Measurements from ENCODE around the gene MID1. TPM values are rescaled to one million over a fixed set of nuclear protein-coding genes. Genes with fewer than 3 reads are reported as not detected.

MID1 gene
- total RNA-seq, 1 donor from 2014 or later = 11.4 TPM

DNA sequence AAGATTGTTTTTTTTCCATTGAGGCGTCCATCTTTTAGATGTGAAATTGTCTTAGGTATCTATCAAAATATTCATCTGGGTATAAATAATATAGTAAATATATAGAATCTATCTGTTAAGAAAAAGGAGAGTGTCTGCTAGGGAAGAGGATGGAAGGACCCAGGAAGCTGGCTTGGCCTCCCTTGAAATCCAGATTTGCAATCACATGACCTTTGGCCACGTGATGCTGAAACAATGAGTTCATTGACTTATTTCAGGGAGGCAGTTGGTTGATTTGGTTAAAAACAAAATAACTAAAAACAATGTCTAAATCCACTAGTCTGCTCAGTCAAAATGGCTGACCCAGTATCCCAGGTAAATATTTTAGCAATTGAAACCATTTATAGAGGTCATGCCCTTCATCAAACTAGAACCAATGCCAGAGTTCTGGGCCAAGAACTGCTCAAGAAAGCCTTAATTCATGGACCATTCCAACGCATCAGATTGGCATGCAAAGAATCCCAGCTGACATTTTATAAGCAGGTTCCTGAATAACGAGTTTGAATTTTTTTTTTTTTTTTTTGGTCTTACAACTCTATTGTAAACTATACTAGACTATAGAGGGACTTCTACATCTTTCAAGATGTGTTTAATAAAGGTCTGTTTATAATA is 172.7 kb downstream of the MID1 start:
- no peak for DNase-seq (ENCODE audit: low read depth, low spot score)

DNA sequence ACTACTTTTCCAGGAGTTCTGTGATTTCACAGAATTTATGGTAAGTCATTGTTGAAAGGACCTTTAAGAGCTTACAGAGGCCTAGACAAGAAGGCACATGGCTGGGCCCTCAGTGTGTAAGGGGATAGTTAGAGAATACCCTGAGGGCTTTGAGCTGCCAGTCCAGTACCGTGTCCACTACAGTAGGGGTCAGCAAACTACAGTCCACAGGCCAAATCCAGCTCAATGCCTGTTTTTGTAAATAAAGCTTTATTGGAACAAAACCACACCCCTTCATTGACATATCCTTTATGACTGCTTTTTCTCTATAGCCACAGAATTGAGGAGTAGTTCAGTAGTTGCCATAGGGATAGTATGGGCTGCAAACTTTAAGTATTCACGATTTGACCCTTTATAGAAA is 176.2 kb downstream of the MID1 start:
- DNase-seq (ENCODE audit: low read depth, low spot score) = no peak

DNA sequence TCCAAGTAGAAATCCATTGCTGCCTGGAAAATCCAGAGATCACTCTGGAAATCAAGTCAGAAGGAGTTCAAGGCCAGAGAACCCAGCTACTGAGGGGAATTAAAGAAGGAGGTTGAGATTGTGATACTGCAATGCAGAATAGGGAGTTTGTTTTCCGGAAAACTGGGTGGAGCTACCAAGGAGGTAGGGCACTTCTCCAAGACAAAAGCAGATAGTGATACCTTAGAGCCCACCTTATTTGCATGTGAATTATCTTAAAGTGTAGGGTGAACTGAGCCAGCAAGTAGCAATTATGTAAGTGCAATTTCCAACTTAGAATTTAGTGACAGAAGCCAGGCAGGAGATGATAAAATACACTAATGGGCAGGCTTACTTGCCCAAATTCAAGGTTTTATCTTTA is 178.9 kb downstream of the MID1 start:
- DNase-seq (ENCODE audit: low read depth, low spot score) = no peak

GRCh38 chrX:10433296-10433965 is 187.0 kb downstream of the MID1 start:
- DNase-seq (ENCODE audit: low read depth, low spot score) = no peak

- no peak for DNase-seq (ENCODE audit: low read depth, low spot score)
Measured at GRCh38 chrX:10429908-10430307, 190.5 kb downstream of the MID1 start.

DNA sequence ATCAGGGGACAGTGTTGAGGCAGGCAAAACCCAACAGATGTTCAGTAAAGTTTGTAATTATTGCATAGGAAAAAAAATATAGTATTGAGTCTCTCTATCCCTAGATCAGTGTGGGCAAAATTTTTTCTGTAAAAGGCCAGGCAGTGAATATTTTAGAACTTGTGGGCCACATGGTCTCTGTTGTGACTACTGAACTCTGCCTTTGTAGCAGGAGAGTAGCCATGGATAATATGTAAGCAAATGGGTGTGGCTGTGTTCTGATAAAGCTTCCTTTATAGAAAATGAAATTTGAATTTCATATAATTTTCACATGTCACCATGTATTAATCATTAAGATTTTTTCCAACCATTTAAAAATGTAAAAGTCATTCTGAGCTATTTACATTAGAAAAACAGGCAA is 193.1 kb downstream of the MID1 start:
- no peak for DNase-seq (ENCODE audit: low read depth, low spot score)

- DNase-seq (ENCODE audit: low read depth, low spot score) = no peak
Measured at GRCh38 chrX:10423716-10424115, 196.7 kb downstream of the MID1 start.

GRCh38 chrX:10420134-10420533 is 200.3 kb downstream of the MID1 start:
- DNase-seq (ENCODE audit: low read depth, low spot score) = no peak

DNA sequence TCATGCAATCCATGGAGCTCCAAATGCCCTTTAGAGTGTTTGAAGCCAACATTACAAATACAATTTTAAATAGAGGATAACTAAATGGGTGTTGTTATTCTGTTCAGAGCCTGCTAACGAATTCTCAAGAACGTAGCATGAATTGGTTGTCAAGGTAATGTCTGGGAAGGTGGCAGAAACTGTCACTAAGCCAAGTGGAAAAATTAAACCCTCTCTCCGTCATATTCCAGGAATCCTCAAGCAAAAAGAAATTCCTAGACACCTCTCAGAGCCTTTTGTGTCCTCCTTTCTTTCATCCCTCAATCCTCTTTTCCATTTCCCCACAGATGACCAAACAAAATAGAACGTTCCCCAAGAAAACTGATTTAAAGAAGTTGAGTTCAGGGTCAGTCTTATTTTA is 204.0 kb downstream of the MID1 start:
- no peak for DNase-seq (ENCODE audit: low read depth, low spot score)

GRCh38 chrX:10415306-10416001 is 204.9 kb downstream of the MID1 start:
- DNase-seq (ENCODE audit: low read depth, low spot score) = no peak

DNA sequence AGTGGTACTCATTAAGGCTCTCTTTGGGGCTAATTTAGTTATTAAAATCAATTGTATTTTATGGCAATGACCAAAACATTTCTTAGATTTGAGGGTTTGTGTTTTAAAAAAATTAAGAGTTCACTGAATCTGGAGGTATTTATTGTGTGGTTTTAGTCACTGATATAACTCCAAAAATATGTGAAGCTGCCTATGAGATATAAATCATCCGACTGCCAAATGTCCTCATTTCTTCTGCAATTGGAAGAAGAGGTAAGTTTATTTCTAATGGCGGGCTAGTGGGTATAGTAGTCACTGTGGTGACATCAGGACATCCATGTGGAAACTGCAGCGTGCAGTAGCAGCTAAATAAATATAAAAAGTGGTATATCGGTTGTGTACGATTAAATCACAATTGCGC is 205.5 kb downstream of the MID1 start:
- no peak for DNase-seq (ENCODE audit: low read depth, low spot score)

- DNase-seq (ENCODE audit: low read depth, low spot score) = no peak
Measured at GRCh38 chrX:10414156-10414824, 206.1 kb downstream of the MID1 start.

- DNase-seq (ENCODE audit: low read depth, low spot score) = no peak
Measured at GRCh38 chrX:10404436-10404835, 215.9 kb downstream of the MID1 start.

DNA sequence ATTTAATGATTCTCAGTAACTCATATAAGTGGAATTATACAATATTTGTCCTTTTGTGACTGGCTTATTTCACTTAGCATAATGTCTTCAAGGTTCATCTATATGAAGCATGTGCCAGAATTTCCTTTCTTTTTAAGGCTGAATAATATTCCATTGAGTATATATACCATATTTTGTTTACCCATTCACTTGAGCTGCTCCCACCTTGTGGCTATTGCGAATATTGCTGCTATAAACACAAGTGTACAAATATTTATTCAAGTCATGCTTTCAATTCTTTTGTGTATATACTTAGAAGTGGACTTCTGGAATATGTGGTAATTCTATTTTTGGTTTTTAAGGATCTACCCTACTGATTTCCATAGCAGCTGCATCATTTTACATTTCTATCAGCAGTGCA is 219.1 kb downstream of the MID1 start:
- no peak for DNase-seq (ENCODE audit: low read depth, low spot score)

DNA sequence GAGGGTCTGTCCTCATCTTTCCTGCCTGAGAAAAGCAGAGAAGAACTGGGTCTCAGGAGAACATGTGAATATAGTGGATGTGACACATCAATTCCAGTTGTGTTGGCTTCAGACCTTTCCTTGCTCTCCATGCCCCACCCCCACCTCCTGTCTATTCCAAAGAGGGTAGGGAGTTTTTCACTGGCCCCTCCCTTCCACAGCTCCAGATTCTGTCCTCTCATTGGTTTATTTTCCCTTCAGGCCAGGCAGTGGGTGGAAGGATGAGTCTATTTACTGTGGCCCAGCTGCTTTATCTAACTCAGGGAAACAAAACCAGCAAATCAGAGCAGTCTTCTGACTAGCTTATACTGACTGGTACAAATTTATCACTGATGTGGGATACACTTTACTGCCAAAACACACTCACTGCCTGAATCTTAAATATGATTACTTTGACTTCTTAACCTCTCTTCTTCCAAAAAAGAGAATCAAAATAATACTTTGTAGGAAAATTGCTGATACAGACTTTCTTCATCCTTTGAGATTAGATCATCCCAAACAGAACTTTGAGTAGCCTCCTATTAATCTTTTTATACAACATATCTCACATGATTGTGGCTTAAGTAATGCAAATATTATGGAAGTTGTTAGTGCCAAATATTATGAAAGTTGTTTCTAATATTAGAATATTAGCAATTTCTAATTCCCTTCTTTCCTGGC is 221.2 kb downstream of the MID1 start:
- no peak for DNase-seq (ENCODE audit: low read depth, low spot score)

DNA sequence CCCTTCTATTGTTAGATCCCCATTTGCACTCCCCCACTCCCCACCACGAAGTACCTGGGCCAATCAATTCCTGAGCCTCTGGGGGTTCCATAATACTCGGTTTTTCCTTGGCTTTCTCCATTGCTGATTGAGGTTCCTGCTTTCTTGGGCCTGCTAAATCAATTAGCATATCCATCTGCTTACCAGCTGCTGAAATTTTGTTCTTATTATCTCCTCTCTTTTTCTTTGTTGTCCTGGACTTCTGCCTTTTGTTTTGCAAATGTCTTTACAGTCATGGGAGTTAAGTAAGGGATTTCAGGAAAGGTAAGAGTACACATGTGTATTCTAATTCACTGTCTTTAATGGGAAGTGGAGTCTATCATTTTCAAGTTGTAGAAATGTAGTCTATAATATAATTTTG is 222.2 kb downstream of the MID1 start:
- no peak for DNase-seq (ENCODE audit: low read depth, low spot score)

DNA sequence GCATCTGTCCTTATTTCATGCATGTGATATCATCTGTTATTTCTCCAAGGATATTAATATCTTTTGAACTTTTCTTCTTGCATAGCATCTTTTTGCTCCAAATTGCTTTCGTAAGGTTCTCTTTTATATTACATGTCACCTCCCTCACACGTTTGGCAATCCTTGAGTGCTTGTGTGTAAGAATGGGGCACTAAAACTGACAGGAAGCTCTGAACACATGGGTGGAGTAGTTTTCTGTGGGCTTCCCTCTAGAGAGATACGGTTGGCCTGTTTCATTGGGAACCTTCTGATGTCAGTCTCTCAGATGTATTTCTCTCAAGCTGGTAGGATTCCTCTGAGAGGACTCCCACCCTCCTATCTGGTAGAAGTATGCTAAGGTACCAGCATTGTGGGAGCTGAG is 223.0 kb downstream of the MID1 start:
- DNase-seq (ENCODE audit: low read depth, low spot score) = no peak

- DNase-seq (ENCODE audit: low read depth, low spot score) = no peak
Measured at GRCh38 chrX:10395643-10396042, 224.7 kb downstream of the MID1 start.
